Thyroid gland (tissue), 4 donors: ENCODE results near the gene UMODL1.

Experiments used
- POLR2A ChIP-seq, 2 donors: fragments of 450-650 bp; IDR thresholded peaks; one replicate each; pipeline ENCODE4 v1.6.1; 2017; ENCODE audit warnings: antibody characterized with exemption in 2 of 2, mild to moderate bottlenecking in 2 of 2, moderate library complexity in 1 of 2
- TF ChIP-seq, protein P1 (sequence below), 6 experiments: fragments of 200-600 bp in 3 of 6; fragments of 450-650 bp in 3 of 6; sonication (generic) in 3 of 6; IDR thresholded peaks; one replicate each; pipeline ENCODE4 v1.5.1; 2016 to 2019; ENCODE audit warnings: antibody characterized with exemption in 6 of 6, mild to moderate bottlenecking in 2 of 6, inconsistent platforms in 1 of 6, moderate library complexity in 1 of 6

DNA sequence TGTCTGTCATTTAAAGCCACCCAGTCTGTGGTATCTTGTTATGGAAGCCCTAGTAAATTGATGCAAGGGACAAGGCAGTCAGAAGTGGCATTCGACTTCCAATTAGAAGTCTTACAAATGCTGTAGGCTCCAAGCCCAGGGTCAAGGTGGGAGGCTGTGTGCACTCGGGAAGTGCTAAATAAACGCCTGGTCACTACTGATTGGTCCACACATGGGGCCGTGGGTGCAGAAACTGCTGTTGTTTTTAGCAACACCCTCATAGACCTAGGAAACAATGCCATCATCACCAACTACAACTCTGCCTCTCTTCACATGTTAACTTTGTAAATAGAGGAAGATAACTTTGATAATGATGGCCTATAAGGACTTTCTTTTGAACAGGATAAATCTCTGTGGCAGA lies 40.8 kb upstream of the UMODL1 start:
- TF ChIP-seq, protein P1, sequence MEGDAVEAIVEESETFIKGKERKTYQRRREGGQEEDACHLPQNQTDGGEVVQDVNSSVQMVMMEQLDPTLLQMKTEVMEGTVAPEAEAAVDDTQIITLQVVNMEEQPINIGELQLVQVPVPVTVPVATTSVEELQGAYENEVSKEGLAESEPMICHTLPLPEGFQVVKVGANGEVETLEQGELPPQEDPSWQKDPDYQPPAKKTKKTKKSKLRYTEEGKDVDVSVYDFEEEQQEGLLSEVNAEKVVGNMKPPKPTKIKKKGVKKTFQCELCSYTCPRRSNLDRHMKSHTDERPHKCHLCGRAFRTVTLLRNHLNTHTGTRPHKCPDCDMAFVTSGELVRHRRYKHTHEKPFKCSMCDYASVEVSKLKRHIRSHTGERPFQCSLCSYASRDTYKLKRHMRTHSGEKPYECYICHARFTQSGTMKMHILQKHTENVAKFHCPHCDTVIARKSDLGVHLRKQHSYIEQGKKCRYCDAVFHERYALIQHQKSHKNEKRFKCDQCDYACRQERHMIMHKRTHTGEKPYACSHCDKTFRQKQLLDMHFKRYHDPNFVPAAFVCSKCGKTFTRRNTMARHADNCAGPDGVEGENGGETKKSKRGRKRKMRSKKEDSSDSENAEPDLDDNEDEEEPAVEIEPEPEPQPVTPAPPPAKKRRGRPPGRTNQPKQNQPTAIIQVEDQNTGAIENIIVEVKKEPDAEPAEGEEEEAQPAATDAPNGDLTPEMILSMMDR (IDR thresholded peaks at IDR 0.05), result no peak
- no peak for TF ChIP-seq POLR2A (IDR thresholded peaks at IDR 0.05)
